HG02884 (cell line): ENCODE measurements around the gene NXT1.
A peak's percentile ranks its signal among the peaks of the same experiment; 100 is the strongest.
"Not testable (repeated sequence)": the region's sequence is repeated elsewhere in the genome, so short reads cannot be mapped to it uniquely, and the experiment has no call there.

Experiments used
- ATAC-seq: cut with Tn5 transposase; IDR thresholded peaks from one replicate; pipeline ENCODE4 v1.9.1; 2021; ENCODE audit warnings: mild to moderate bottlenecking, moderate library complexity; ENCODE audit not compliant: unreplicated experiment

The NXT1 gene

GRCh38 chr20:23350196-23350903 lies at the start of gene NXT1:
NXT1 (plus strand) TSS chr20:23350791; CDS start chr20:23354042, 3,251 bp downstream.
- ATAC-seq, result peak; percentile 80

- no peak for ATAC-seq
Observed at GRCh38 chr20:23301436-23302050, 49.0 kb upstream of the NXT1 start.

- no peak for ATAC-seq
Observed at GRCh38 chr20:23302386-23302785, 48.2 kb upstream of the NXT1 start.

- no peak for ATAC-seq
Observed at GRCh38 chr20:23302801-23303200, 47.8 kb upstream of the NXT1 start.

- ATAC-seq, result no peak
Observed at GRCh38 chr20:23303325-23304102, 47.1 kb upstream of the NXT1 start.

- ATAC-seq, result no peak
Observed at GRCh38 chr20:23304616-23305015, 46.0 kb upstream of the NXT1 start.

GRCh38 chr20:23305098-23305497 lies 45.5 kb upstream of the NXT1 start:
- no peak for ATAC-seq

GRCh38 chr20:23307393-23307792 lies 43.2 kb upstream of the NXT1 start:
- ATAC-seq, result not testable (repeated sequence)

GRCh38 chr20:23308024-23308423 lies 42.6 kb upstream of the NXT1 start:
- no peak for ATAC-seq

- ATAC-seq, result no peak
Observed at GRCh38 chr20:23308908-23309307, 41.7 kb upstream of the NXT1 start.

- no peak for ATAC-seq
Observed at GRCh38 chr20:23309781-23310180, 40.8 kb upstream of the NXT1 start.

- no peak for ATAC-seq
Observed at GRCh38 chr20:23311947-23312506, 38.6 kb upstream of the NXT1 start.

- no peak for ATAC-seq
Observed at GRCh38 chr20:23313271-23313670, 37.3 kb upstream of the NXT1 start.

GRCh38 chr20:23314699-23315098 lies 35.9 kb upstream of the NXT1 start:
- ATAC-seq, result no peak

- no peak for ATAC-seq
Observed at GRCh38 chr20:23315099-23315498, 35.5 kb upstream of the NXT1 start.

GRCh38 chr20:23316626-23317025 lies 34.0 kb upstream of the NXT1 start:
- ATAC-seq, result no peak

- no peak for ATAC-seq
Observed at GRCh38 chr20:23317081-23317480, 33.5 kb upstream of the NXT1 start.

- ATAC-seq, result no peak
Observed at GRCh38 chr20:23318347-23318746, 32.2 kb upstream of the NXT1 start.

GRCh38 chr20:23320317-23320716 lies 30.3 kb upstream of the NXT1 start:
- no peak for ATAC-seq

- no peak for ATAC-seq
Observed at GRCh38 chr20:23325107-23325506, 25.5 kb upstream of the NXT1 start.

- ATAC-seq, result no peak
Observed at GRCh38 chr20:23326774-23327173, 23.8 kb upstream of the NXT1 start.
